Measurements from ENCODE around the gene AP5S1.

The AP5S1 gene

GRCh38 chr20:3794701-3795420, 25.5 kb upstream of the AP5S1 start:
- DNase-seq: no peak

GRCh38 chr20:3795511-3796468, 24.6 kb upstream of the AP5S1 start, which contains the start of gene CDC25B:
TSS of gene CDC25B (plus strand) at chr20:3796310. CDS start at chr20:3796532, 222 bp downstream.
- peak; percentile 85 for DNase-seq

GRCh38 chr20:3796477-3797225, 23.7 kb upstream of the AP5S1 start:
- no peak for DNase-seq

- no peak for DNase-seq
These were observed 23.2 kb upstream of the AP5S1 start for GRCh38 chr20:3797226-3797545.

GRCh38 chr20:3797592-3798372, 22.6 kb upstream of the AP5S1 start:
- no peak for DNase-seq

GRCh38 chr20:3798373-3798768, 22.0 kb upstream of the AP5S1 start:
- no peak for DNase-seq

- DNase-seq: no peak
These were observed 21.5 kb upstream of the AP5S1 start for GRCh38 chr20:3798908-3799248.

- DNase-seq: no peak
These were observed 20.0 kb upstream of the AP5S1 start for GRCh38 chr20:3800256-3800877.

- DNase-seq: no peak
These were observed 19.5 kb upstream of the AP5S1 start for GRCh38 chr20:3800878-3801260.

- no peak for DNase-seq
These were observed 19.0 kb upstream of the AP5S1 start for GRCh38 chr20:3801299-3801698.

GRCh38 chr20:3801846-3802245, 18.5 kb upstream of the AP5S1 start:
- DNase-seq: no peak

GRCh38 chr20:3802524-3803239, 17.7 kb upstream of the AP5S1 start:
- DNase-seq: no peak

- no peak for DNase-seq
These were observed 17.1 kb upstream of the AP5S1 start for GRCh38 chr20:3803289-3803688.

GRCh38 chr20:3803854-3804253, 16.5 kb upstream of the AP5S1 start:
- no peak for DNase-seq

- no peak for DNase-seq
These were observed 16.0 kb upstream of the AP5S1 start for GRCh38 chr20:3804254-3804751.

- no peak for DNase-seq
These were observed 15.6 kb upstream of the AP5S1 start for GRCh38 chr20:3804781-3805180.

GRCh38 chr20:3808544-3808943, 11.8 kb upstream of the AP5S1 start:
- DNase-seq: no peak

- DNase-seq: peak; percentile 92
These were observed 8.7 kb upstream of the AP5S1 start for GRCh38 chr20:3811467-3812258.

- no peak for DNase-seq
These were observed 8.1 kb upstream of the AP5S1 start for GRCh38 chr20:3812259-3812681.

All from 8988T (cell line).